HepG2 (cell line): ENCODE results near the gene NOM1. TPM values are rescaled to one million over a fixed set of nuclear protein-coding genes. Genes with fewer than 3 reads are reported as not detected.

ENCODE experiments used
- ATAC-seq: fragments of 200-7000 bp; cut with Tn5 transposase; 3 replicates; pipeline ENCODE4 v1.9.1; 2020; ENCODE audit warnings: mild to moderate bottlenecking, moderate library complexity
- BruUV-seq: library from RNA; stranded (reverse); fragments of 400-500 nt; replicated peaks from 2 replicates; lab custom pipeline; 2021; lab: Mats Ljungman, UMichigan
- CTCF ChIA-PET: fragments of 300-600 bp; formaldehyde crosslinking; extraction: SDS; loops from one replicate; lab custom pipeline; 2021; ENCODE audit warnings: low total read pairs, inconsistent platforms, low intra/inter-chr PET ratio; lab: Yijun Ruan, JAX
- POLR2A ChIA-PET: fragments of 350-600 bp; sonication (Branson Sonifier 250); formaldehyde crosslinking; loops from one replicate; lab custom pipeline; 2020; ENCODE audit warnings: antibody characterized with exemption, inconsistent platforms; lab: Yijun Ruan, JAX
- DNase-seq: peaks from one replicate; pipeline ENCODE4 v3.0.0-alpha.2; 2015; ENCODE audit warnings: low spot score
- FAIRE-seq: peaks from 3 replicates; lab custom pipeline; 2011; peaks lifted over from hg19 to GRCh38; lab: Jason Lieb, UNC
- H2AFZ ChIP-seq: one replicate; pipeline ENCODE4 v1.6.1; 2011; ENCODE audit warnings: low read length, inconsistent platforms
- H3K27ac ChIP-seq: fragments of 300-600 bp; 3 replicates; pipeline ENCODE4 v1.8.0; 2011; ENCODE audit warnings: mixed run types, mild to moderate bottlenecking, mixed read lengths, low read length, inconsistent platforms; ENCODE audit not compliant: insufficient read depth; ENCODE audit errors: extremely low read length
- H3K27me3 ChIP-seq, 2 experiments: fragments of 200-600 bp in 1 of 2; 2 replicates in 1 of 2; 3 replicates in 1 of 2; pipeline versions ENCODE4 v1.6.0 to v1.8.0; 2011; ENCODE audit warnings: low read length in 2 of 2, mild to moderate bottlenecking in 2 of 2, moderate library complexity in 2 of 2, inconsistent platforms in 1 of 2; ENCODE audit not compliant: insufficient read depth in 2 of 2, control insufficient read depth in 1 of 2
- H3K36me3 ChIP-seq, 2 experiments: fragments of 200-600 bp in 1 of 2; replicated peaks in 1 of 2; 2 replicates in 1 of 2; 3 replicates in 1 of 2; pipeline versions ENCODE4 v1.5.1 to v1.8.0; 2011; ENCODE audit warnings: low read length in 2 of 2, inconsistent platforms in 1 of 2; ENCODE audit not compliant: insufficient read depth in 2 of 2, control insufficient read depth in 1 of 2
- H3K4me1 ChIP-seq: 2 replicates; pipeline ENCODE4 v1.5.1; 2012; ENCODE audit warnings: low read length, inconsistent platforms; ENCODE audit not compliant: insufficient read depth
- H3K4me2 ChIP-seq: 2 replicates; pipeline ENCODE4 v1.6.0; 2011; ENCODE audit warnings: low read depth, low read length, inconsistent platforms
- H3K4me3 ChIP-seq, 3 experiments: fragments of 200-600 bp in 1 of 3; sonication (generic), shearing (Covaris generic) in 1 of 3; replicated peaks in 1 of 3; 2 replicates each; pipeline ENCODE4 v1.5.1; 2011 to 2016; ENCODE audit warnings: low read length in 3 of 3, inconsistent platforms in 2 of 3, low read depth in 2 of 3, mild to moderate bottlenecking in 2 of 3, control low read depth in 1 of 3, mixed read lengths in 1 of 3; ENCODE audit not compliant: insufficient read depth in 1 of 3
- H3K79me2 ChIP-seq: one replicate; pipeline ENCODE4 v1.6.1; 2011; ENCODE audit warnings: low read length, inconsistent platforms; ENCODE audit not compliant: insufficient read depth
- H3K9ac ChIP-seq: 2 replicates; pipeline ENCODE4 v1.6.0; 2011; ENCODE audit warnings: mild to moderate bottlenecking, low read depth, low read length, inconsistent platforms; ENCODE audit not compliant: insufficient read depth
- H3K9me3 ChIP-seq: 2 replicates; pipeline ENCODE4 v1.5.1; 2012; ENCODE audit warnings: mild to moderate bottlenecking, low read length
- H4K20me1 ChIP-seq: 2 replicates; pipeline ENCODE4 v1.6.0; 2011; ENCODE audit warnings: inconsistent platforms, mild to moderate bottlenecking, low read length, moderate library complexity; ENCODE audit not compliant: insufficient read depth
- BHLHE40 ChIP-seq: IDR thresholded peaks from 2 replicates; pipeline ENCODE4 v1.6.1; 2011; ENCODE audit warnings: low read length, improper control_type of control experiment
- CBX2 ChIP-seq, 2 experiments: fragments of 200-600 bp in 1 of 2; sonication (generic); formaldehyde crosslinking in 1 of 2; IDR thresholded peaks; 2 replicates each; pipeline versions ENCODE4 v1.7.0 to v1.8.1; 2018 to 2022; ENCODE audit warnings: low read depth in 2 of 2, low read length in 1 of 2, mild to moderate bottlenecking in 1 of 2, missing genetic modification reagents in 1 of 2
- NCOA1 ChIP-seq: sonication (generic); formaldehyde crosslinking; IDR thresholded peaks from 2 replicates; pipeline ENCODE4 v1.9.0; 2021; ENCODE audit warnings: missing genetic modification reagents
- REL ChIP-seq: sonication (generic); formaldehyde crosslinking; conservative IDR thresholded peaks from 2 replicates; pipeline ENCODE4 v1.8.0; 2022; ENCODE audit warnings: mild to moderate bottlenecking, missing genetic modification reagents, moderate library complexity
- RNF2 ChIP-seq: fragments of 450-650 bp; conservative IDR thresholded peaks from 2 replicates; pipeline ENCODE4 v1.6.1; 2016; ENCODE audit warnings: low read depth
- ZBTB8A ChIP-seq: sonication (generic); formaldehyde crosslinking; IDR thresholded peaks from 2 replicates; pipeline ENCODE4 v1.4.0; 2020; ENCODE audit warnings: mild to moderate bottlenecking, low read depth, missing genetic modification reagents, borderline replicate concordance
- ZNF382 ChIP-seq: sonication (generic); formaldehyde crosslinking; IDR thresholded peaks from 2 replicates; pipeline ENCODE4 v1.5.0; 2020; ENCODE audit warnings: missing genetic modification reagents, mild to moderate bottlenecking, borderline replicate concordance
- WGBS: methylation state at CpG from one replicate; pipeline ENCODE4 v1.1.6; 2017; ENCODE audit warnings: low lambda C conversion rate; 5-methylcytosine and 5-hydroxymethylcytosine counted together
- in situ Hi-C: cut with HindIII; loops from 2 replicates; pipeline ENCODE4 v1.10.0; 2017; ENCODE audit warnings: low pct_unique_long_range_greater_than_20kb; ENCODE audit not compliant: extremely low pct_ligation_motif_present
- intact Hi-C: fragments of 100-400 bp; cut with micrococcal nuclease; formaldehyde crosslinking; loops from one replicate; pipeline ENCODE4 v1.10.0; 2022; ENCODE audit not compliant: unreplicated experiment
- polyA plus RNA-seq, 8 experiments: library from polyadenylated mRNA; depleted of rRNA in 3 of 8; stranded (reverse) in 7 of 8; unstranded in 1 of 8; fragments of >200 nt; fragmentation: Illumina TruSeq in 4 of 8; extraction: Trizol in 4 of 8; gene quantifications; 2 replicates each; pipeline versions ENCODE4 v1.2.1 to v1.2.3, GENCODE V29; 2011 to 2016; ENCODE audit warnings: low read depth in 4 of 8, missing spikeins in 1 of 8, mixed read lengths in 1 of 8; ENCODE audit not compliant: insufficient read depth in 1 of 8
- total RNA-seq, 5 experiments: library from RNA; depleted of rRNA; stranded (reverse); fragments of >200 nt; fragmentation: Illumina TruSeq; extraction: Trizol; gene quantifications; 2 replicates each; pipeline ENCODE4 v1.2.3, GENCODE V29; 2016; ENCODE audit warnings: low read depth in 1 of 5

The NOM1 gene
- total and polyA plus RNA-seq, 2 of the 13 experiments (the other 11 are each of a cell fraction or from before 2014, with no cell fraction given) = 14.2 to 26.2 TPM

DNA sequence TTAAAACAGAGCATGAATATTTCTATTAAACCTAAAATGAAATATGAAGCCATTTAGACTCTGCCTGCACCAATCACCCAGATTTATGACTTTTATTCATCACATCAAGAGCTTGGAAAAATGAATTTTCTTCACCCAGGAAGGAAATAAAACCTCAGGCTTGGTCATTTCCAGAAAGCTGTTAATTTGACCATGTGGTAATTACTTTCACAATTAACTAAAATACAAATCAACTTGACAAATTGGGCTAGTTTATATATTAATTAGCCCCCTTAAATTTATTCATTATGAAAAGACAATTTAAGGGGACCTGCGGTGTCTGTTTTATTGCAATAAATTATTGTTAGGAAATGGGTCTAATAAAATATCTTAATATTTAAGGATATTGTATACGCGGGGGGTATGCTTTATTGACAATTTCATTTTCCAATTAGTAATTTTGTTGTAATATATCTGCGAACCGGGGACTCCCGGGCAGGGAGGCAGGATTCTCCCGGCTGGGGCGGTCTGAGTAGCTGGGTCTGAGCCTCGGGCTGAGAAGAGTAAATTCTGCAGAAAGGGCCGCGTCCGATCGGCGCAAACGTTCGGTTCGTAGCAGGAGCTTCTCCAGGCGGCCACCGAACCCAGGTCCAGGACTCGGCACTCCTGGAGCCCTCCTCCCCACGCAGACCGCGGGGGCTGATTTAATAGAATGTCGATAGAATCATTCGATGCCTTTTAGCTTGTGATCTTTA lies 70.4 kb downstream of the NOM1 start:
- POLR2A ChIA-PET = no interaction called here
- DNase-seq = no peak
- H3K9ac ChIP-seq = no peak overlapping the region
- no peaks in the 10 kb centered on the region for H3K9me3 ChIP-seq
- WGBS = 58% methylated on average over 24 of the region's 25 CpGs
- peaks cover 42% of the 10 kb centered on the region for H3K4me1 ChIP-seq
- H3K79me2 ChIP-seq = no peaks in the 10 kb centered on the region
- intact Hi-C loops (loop anchor here (10.0 kb wide), 1 partner anchor 115 kb away; the partner anchor contains the start of gene UBE3C), in situ Hi-C loops (no loop called here)
- no peak overlapping the region for H3K27ac ChIP-seq
- TF ChIP-seq RNF2 = 0 out of 2 replicates have a peak, but pooled peaks have one; percentile 41
- TF ChIP-seq REL (CRISPR knock-in tag) = no peak
- no peak for TF ChIP-seq ZNF382 (CRISPR knock-in tag)
- no peak for TF ChIP-seq ZBTB8A (CRISPR knock-in tag)
- TF ChIP-seq CBX2 (IDR thresholded peaks at IDR 0.05; ENCODE audit: low read depth, low read length) = peak; percentile 52; the same call in 1 of the 2 replicates
- no peak for TF ChIP-seq CBX2 (CRISPR knock-in tag; IDR thresholded peaks at IDR 0.05; ENCODE audit: low read depth)
- TF ChIP-seq BHLHE40 = no peak
- CTCF ChIA-PET = no interaction called here
- no peak for FAIRE-seq
- ATAC-seq = no peak
- H3K36me3 ChIP-seq = no peaks in the 10 kb centered on the region
- BruUV-seq = no TSS peak
- H3K4me2 ChIP-seq = no peak overlapping the region
- H3K27me3 ChIP-seq = peaks cover 20 to 96% of the 10 kb centered on the region in 2 experiments; a peak in 4 of 5 replicates
- peaks cover 8% of the 10 kb centered on the region; the same call in 1 of the 2 replicates for H4K20me1 ChIP-seq
- no peak overlapping the region; a peak in 1 of 6 replicates for H3K4me3 ChIP-seq
- H2AFZ ChIP-seq = no peak overlapping the region

DNA sequence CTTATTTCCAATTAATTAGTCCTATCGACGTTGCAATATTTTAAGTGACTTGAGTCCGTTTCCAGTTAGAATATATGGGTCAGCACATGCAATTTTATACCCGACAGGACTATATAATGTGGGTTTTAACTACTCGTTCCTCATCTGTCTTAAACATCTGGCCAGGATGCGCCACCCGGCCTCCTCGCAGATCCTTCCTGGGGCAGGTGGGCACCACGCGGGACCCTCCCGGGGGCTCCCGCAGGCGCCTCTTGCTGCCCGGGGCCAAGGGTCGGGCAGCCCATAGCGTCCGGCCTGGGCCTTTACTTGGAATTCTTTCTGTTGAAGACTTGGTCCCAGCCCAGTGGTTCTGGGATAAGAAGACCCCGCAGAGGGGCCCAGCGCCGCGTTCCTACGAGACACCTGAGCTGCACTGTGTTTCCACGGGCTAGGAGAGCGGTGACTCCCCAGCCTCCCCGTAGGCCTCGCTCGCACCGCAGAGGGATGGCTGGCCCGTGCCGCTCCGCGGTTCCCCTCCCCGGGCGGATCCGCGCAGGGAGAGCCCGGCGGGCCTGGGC lies 71.1 kb downstream of the NOM1 start:
- peaks cover 43% of the 10 kb centered on the region for H3K4me1 ChIP-seq
- ChIA-PET CTCF (no interaction called here), POLR2A (no interaction called here)
- H3K4me3 ChIP-seq = peak overlapping the region in 1 of 3 experiments; percentile 40; a peak in 1 of 6 replicates
- H2AFZ ChIP-seq = no peak overlapping the region
- H3K27me3 ChIP-seq = peaks cover 21 to 96% of the 10 kb centered on the region in 2 experiments; a peak in 4 of 5 replicates
- no TSS peak for BruUV-seq
- ATAC-seq (peak; percentile 22), DNase-seq (no peak), FAIRE-seq (no peak)
- 35% methylated on average over 8 of the region's 38 CpGs for WGBS
- no peaks in the 10 kb centered on the region for H3K79me2 ChIP-seq
- no peak overlapping the region for H3K9ac ChIP-seq
- H3K36me3 ChIP-seq = no peaks in the 10 kb centered on the region
- H3K9me3 ChIP-seq = no peaks in the 10 kb centered on the region
- TF ChIP-seq CBX2 (IDR thresholded peaks at IDR 0.05; ENCODE audit: low read depth, low read length) = peak; percentile 73
- no peak for TF ChIP-seq CBX2 (CRISPR knock-in tag; IDR thresholded peaks at IDR 0.05; ENCODE audit: low read depth)
- TF ChIP-seq NCOA1 (CRISPR knock-in tag) = no peak
- intact Hi-C loops (no loop called here), in situ Hi-C loops (no loop called here)
- H3K4me2 ChIP-seq = peak overlapping the region; percentile 23; the same call in 1 of the 2 replicates
- H3K27ac ChIP-seq = no peak overlapping the region
- peaks cover 8% of the 10 kb centered on the region; the same call in 1 of the 2 replicates for H4K20me1 ChIP-seq
